ENCODE results near the gene ZSWIM9.

The ZSWIM9 gene

GRCh38 chr19:48190885-48191284 lies 20.4 kb downstream of the ZSWIM9 start:
- POLR2A ChIA-PET (ENCODE audit: low non-redundant PET) = no interaction called here
- no peak overlapping the region for H3K27ac ChIP-seq
- CTCF ChIA-PET = interaction anchor here (0.5 kb wide), 1 partner anchor 11 kb away, joined by 3 read pairs; no protein-coding TSS in a partner anchor
- DNase-seq (ENCODE audit: low spot score) = no peak
- TF ChIP-seq CTCF (conservative IDR thresholded peaks at IDR 0.05; ENCODE audit: low read depth) = no peak

- POLR2A ChIA-PET (ENCODE audit: low non-redundant PET) = no interaction called here
These were observed 22.3 kb downstream of the ZSWIM9 start for GRCh38 chr19:48192750-48193149.

GRCh38 chr19:48194041-48194843 lies 23.8 kb downstream of the ZSWIM9 start:
- DNase-seq (ENCODE audit: low spot score) = no peak
- TF ChIP-seq CTCF (conservative IDR thresholded peaks at IDR 0.05; ENCODE audit: low read depth) = peak; percentile 34
- no peak overlapping the region for H3K27ac ChIP-seq
- ChIA-PET POLR2A (ENCODE audit: low non-redundant PET) (no interaction called here), CTCF (interaction anchor here (0.7 to 1.5 kb wide), 2 partner anchors 9 to 75 kb away, joined by 3 read pairs; no protein-coding TSS in a partner anchor)

More at GRCh38 chr19:48192750-48193149, 22.3 kb downstream of the ZSWIM9 start:
- CTCF ChIA-PET = interaction anchor here (0.5 kb wide), 1 partner anchor 43 kb away, joined by 3 read pairs; no protein-coding TSS in a partner anchor
- H3K27ac ChIP-seq = no peak overlapping the region
- no peak for TF ChIP-seq CTCF (conservative IDR thresholded peaks at IDR 0.05; ENCODE audit: low read depth)
- no peak for DNase-seq (ENCODE audit: low spot score)

- no peak for TF ChIP-seq CTCF (conservative IDR thresholded peaks at IDR 0.05; ENCODE audit: low read depth)
- ChIA-PET CTCF (interaction anchor here (1.5 kb wide), 1 partner anchor 8 kb away, joined by 3 read pairs; no protein-coding TSS in a partner anchor), POLR2A (ENCODE audit: low non-redundant PET) (no interaction called here)
- no peak for DNase-seq (ENCODE audit: low spot score)
- no peak overlapping the region for H3K27ac ChIP-seq
These were observed 24.7 kb downstream of the ZSWIM9 start for GRCh38 chr19:48194844-48195830.

GRCh38 chr19:48196321-48196763 lies 25.9 kb downstream of the ZSWIM9 start:
- CTCF ChIA-PET = no interaction called here
- TF ChIP-seq CTCF (conservative IDR thresholded peaks at IDR 0.05; ENCODE audit: low read depth) = no peak
- DNase-seq (ENCODE audit: low spot score) = no peak
- peak overlapping the region; percentile 11; the same call in 1 of the 2 replicates for H3K27ac ChIP-seq
- POLR2A ChIA-PET (ENCODE audit: low non-redundant PET) = interaction anchor here (0.6 kb wide), 1 partner anchor 13 kb away, joined by 4 read pairs; no protein-coding TSS in a partner anchor

Measured in RWPE1 (cell line).